NB4 (cell line): Measurements from ENCODE around the gene FAM222A.

Experiments used
- MYC ChIP-seq: IDR thresholded peaks from 2 replicates; pipeline ENCODE4 v1.6.1; 2011; ENCODE audit warnings: low read depth, low read length
- POLR2A ChIP-seq: IDR thresholded peaks from 2 replicates; pipeline ENCODE4 v1.6.1; 2011; ENCODE audit warnings: mild to moderate bottlenecking; ENCODE audit not compliant: insufficient read length; ENCODE audit errors: extremely low read depth
- TF ChIP-seq, protein P1 (sequence below): IDR thresholded peaks from one replicate; pipeline ENCODE4 v1.5.1; 2012; ENCODE audit warnings: low read depth, low read length
- TF ChIP-seq, protein P2 (sequence below): IDR thresholded peaks from 2 replicates; pipeline ENCODE4 v1.6.1; 2011; ENCODE audit warnings: low read depth, low read length

DNA sequence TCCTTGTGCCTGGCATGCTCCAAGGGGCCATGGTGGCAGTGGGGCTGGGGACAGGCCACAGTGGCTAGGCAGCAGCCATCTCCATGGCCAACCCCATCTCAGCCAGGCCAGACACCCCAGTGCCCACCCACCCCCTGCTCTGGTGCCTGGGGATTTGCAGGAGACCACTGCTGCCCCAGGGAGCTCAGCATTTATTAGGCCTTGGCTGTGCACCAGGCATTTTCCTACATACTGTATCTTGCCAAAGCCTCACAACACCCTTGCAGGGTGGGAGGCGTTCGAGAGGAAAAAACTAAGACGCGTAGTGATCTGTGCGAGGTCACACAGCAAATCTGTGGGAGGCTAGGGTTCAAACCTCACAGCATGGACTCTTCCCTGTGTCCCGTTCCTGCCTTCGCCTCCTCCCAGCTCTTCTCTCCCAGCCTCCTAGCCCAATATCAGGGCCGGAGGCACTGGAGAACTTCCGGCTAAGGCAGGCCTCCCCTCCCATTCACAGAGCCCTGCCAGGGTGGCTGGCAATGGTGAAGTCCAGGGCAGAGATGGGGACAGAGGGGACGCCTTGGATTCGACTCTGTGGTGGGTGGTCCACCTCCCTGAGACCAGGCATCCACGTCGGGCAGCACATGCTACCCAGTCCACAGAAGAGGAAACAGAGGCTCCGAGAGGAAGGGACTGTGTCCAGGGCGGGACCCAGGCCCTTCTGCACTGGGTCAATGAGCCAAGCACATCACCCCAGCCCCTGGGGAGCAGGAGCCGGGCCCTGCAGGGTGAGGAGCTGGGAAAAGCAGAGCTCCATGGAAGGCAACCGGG is 57.4 kb downstream of the FAM222A start:
- TF ChIP-seq, protein P1, sequence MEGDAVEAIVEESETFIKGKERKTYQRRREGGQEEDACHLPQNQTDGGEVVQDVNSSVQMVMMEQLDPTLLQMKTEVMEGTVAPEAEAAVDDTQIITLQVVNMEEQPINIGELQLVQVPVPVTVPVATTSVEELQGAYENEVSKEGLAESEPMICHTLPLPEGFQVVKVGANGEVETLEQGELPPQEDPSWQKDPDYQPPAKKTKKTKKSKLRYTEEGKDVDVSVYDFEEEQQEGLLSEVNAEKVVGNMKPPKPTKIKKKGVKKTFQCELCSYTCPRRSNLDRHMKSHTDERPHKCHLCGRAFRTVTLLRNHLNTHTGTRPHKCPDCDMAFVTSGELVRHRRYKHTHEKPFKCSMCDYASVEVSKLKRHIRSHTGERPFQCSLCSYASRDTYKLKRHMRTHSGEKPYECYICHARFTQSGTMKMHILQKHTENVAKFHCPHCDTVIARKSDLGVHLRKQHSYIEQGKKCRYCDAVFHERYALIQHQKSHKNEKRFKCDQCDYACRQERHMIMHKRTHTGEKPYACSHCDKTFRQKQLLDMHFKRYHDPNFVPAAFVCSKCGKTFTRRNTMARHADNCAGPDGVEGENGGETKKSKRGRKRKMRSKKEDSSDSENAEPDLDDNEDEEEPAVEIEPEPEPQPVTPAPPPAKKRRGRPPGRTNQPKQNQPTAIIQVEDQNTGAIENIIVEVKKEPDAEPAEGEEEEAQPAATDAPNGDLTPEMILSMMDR = no peak
- TF ChIP-seq POLR2A (no peak), MYC (no peak)
- TF ChIP-seq, protein P2, sequence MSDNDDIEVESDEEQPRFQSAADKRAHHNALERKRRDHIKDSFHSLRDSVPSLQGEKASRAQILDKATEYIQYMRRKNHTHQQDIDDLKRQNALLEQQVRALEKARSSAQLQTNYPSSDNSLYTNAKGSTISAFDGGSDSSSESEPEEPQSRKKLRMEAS = no peak
